GM12891 (cell line): ENCODE results near the gene ABHD2.
"Not testable (repeated sequence)": the region's sequence is repeated elsewhere in the genome, so short reads cannot be mapped to it uniquely, and the experiment has no call there.

Experiments used
- PAX5 ChIP-seq: IDR thresholded peaks from 2 replicates; pipeline ENCODE4 v1.6.1; 2011; ENCODE audit warnings: low read length, moderate library complexity, mild to moderate bottlenecking; ENCODE audit not compliant: insufficient read depth, severe bottlenecking
- POLR2A ChIP-seq: IDR thresholded peaks from 2 replicates; pipeline ENCODE4 v1.6.1; 2011; ENCODE audit warnings: low read depth, low read length, control low read depth
- POLR2AphosphoS5 ChIP-seq: IDR thresholded peaks from 2 replicates; pipeline ENCODE4 v1.6.1; 2011; ENCODE audit warnings: low read depth, low read length, control low read depth
- POU2F2 ChIP-seq: IDR thresholded peaks from 2 replicates; pipeline ENCODE4 v1.6.1; 2011; ENCODE audit warnings: low read depth, mild to moderate bottlenecking, control low read depth, low read length, moderate library complexity
- SPI1 ChIP-seq: IDR thresholded peaks from 2 replicates; pipeline ENCODE4 v1.6.1; 2011; ENCODE audit warnings: low read depth, low read length, control low read depth
- TAF1 ChIP-seq: IDR thresholded peaks from 2 replicates; pipeline ENCODE4 v1.6.1; 2011; ENCODE audit warnings: low read depth, low read length, control low read depth

- not testable (repeated sequence) for TF ChIP-seq POLR2AphosphoS5, POLR2A, TAF1, PAX5, SPI1, POU2F2
Observed at GRCh38 chr15:89250142-89250541, 161.9 kb downstream of the ABHD2 start.
